Hematopoietic multipotent progenitor cell treated with erythropoietin and hydrocortisone succinate and interleukin-3 and kit ligand, for 15 days (in vitro differentiated cells): ENCODE data around the gene WDR83.
"Not testable (repeated sequence)": the region's sequence is repeated elsewhere in the genome, so short reads cannot be mapped to it uniquely, and the experiment has no call there.

Experiments used
- DNase-seq: peaks from one replicate; pipeline ENCODE4 v3.0.0-alpha.2; 2015; ENCODE audit warnings: low spot score

Gene WDR83

GRCh38 chr19:12656899-12657571 is 9.6 kb upstream of the WDR83 start:
- DNase-seq = no peak

DNA sequence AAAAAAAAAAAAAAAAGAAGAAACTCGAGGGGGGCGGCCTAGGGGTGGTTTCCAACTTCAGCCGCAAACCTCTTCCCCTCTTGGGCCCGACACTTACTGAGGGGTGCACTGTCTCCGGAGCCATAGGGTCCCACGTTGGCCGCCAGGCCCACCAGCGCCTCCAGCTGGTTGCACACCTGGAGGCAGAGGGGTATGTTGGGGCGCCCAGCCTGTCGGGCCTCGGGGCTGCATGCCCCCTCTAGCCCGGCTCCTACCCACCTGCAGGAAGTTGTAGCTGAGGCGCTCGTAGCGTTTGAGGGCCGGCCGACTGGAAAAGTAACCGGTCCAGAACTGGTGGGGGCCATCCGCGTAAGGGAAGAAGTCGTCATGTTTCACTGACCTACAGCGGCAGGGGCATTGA is 8.6 kb upstream of the WDR83 start:
- DNase-seq = no peak

DNA sequence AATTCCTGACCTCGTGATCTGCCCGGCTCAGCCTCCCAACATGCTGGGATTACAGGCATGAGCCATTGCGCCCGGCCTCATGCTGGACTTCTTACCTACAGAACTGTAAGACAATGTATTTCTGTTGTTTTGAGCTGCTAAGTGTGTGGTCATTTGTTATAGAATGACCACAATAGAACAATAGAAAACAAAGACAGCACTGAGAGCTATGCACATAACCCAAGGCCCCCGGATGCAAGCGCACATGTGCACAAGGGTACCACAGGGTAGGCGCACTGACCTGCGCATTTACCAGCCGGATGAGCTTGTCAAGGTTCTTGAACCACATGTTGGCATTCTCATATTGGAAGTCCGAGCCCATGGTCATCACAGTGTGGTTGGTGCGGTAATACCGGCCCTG is 5.6 kb upstream of the WDR83 start:
- DNase-seq = no peak

- DNase-seq = peak; percentile 53
Observed at GRCh38 chr19:12664406-12665280, 2.0 kb upstream of the WDR83 start.

DNA sequence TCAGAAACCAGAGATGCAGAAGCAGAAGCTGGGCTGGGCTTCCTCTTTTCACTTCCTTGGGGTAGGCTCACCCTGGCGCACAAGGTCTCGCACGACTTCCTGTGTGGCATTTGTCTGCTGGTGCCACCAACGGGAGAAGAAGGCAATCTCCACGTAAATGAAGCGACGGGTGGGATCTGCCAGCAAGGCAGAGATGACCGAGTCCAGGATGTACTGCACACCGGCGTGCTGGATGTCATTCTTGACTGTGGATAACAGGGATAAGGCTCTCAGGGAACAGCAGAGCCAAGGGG is 1.4 kb upstream of the WDR83 start:
- no peak for DNase-seq

DNA sequence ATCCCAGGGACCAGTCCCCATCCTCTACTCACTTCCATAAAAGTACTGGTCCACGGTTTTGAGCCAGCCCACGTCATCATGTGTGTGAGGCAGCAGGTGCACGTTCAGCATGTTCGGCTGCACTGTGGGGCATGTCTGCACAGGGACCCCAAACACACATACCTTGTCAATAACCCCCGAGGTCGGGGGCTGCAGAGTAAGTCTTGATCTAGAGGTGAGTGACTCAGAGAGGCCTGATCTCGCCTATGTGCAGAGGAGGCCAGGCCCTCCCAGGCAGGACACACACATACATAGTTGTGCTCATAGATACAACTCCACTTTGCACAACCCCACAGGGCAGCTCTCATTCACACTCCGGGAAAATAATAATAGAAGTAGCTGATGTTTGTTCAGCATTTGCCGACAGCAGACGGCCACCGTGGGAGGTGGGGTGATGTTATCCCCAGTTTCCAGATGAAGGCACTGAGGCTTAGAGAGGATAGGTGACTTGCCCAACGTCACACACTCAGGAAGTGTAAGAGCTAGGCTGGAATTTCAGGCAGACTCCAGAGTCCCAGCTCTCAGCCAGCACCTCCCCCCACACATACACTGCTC is 839 bp upstream of the WDR83 start:
- DNase-seq = no peak

DNA sequence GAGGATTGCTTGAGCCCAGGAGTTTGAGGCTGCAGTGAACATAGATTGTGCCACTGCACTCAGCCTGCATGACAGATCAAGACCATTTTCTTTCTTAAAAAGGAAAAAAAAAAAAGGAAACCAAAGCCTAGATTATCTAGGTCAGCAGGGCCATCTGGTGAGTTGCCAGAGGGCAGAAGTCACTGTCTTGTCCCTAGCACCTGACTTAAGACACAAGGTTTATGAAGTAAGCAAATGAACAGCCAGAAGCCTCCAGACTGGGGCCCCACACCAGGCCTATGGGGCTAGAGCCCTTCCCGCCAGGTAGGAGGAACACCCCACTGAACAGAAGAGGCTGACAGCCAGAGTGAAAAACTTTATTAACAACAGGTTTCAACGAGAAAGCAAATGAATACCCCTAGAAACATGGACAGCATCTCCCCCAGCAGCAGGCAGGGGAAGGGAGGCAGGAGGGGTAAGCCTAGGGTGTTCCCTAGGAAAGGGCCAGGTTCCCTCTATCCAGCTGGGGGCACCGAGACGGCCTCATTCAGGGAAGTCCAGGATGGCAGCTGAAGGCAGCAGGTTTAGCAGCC is 1.2 kb downstream of the WDR83 start:
- no peak for DNase-seq

GRCh38 chr19:12668346-12668745 is 1.7 kb downstream of the WDR83 start:
- DNase-seq = no peak

DNA sequence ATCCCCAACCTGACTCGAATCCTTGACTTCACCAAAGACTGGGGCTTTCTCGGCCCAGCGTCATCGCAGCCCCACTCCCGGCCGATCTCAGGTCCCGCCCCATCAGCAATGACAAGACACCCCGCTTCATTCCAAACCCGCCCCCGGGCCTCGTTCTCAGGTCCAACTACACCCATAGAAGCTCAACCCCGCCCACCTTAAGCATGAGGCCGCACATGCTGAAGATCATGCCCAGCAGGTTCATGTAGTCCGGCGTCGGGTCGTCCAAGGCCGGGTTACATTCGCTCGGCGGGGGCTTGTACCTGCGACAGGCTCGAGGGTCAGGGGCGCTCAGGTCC is 2.3 kb downstream of the WDR83 start:
- DNase-seq = peak; percentile 79

DNA sequence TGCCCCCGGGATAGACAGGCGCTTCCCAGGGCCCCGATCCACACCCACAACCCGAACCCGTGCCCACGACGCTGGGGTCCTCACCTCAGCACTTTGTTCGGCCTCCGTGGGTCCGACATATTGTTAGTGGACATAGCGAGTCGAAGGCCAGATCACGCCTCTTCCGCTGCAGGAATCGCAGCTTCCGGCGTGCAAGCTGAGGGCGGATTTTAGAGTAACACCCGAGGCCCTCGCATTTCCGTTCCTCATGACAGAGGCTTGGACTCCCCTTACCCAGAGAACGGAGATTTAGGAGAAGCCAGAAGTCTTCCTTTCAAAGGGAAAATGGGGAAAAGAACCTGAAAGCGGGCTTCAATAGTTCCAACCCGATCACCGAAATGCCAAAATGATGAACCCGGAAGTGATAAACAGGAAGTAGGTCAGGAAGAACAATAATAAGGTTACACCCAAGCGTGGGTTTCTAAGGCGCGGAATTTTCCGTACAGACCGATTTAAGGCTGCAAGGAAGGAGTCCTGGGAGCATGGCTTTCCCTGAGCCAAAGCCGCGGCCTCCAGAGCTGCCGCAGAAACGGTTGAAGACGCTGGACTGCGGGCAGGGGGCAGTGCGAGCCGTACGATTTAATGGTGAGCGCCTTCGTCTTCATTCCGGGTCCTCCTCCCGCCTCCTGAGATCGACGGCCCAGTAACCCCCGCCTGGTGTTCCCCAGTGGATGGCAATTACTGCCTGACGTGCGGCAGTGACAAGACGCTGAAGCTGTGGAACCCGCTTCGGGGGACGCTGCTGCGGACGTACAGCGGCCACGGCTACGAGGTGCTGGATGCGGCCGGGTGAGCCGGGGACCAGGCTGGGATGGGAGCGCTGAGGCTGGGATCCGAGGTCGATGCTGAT is 2.9 kb downstream of the WDR83 start:
- DNase-seq = peak; percentile 87

GRCh38 chr19:12670159-12670928 is 3.7 kb downstream of the WDR83 start:
- DNase-seq = no peak

GRCh38 chr19:12672744-12673143 is 6.1 kb downstream of the WDR83 start:
- DNase-seq = no peak

GRCh38 chr19:12675399-12675798 is 8.8 kb downstream of the WDR83 start:
- no peak for DNase-seq

DNA sequence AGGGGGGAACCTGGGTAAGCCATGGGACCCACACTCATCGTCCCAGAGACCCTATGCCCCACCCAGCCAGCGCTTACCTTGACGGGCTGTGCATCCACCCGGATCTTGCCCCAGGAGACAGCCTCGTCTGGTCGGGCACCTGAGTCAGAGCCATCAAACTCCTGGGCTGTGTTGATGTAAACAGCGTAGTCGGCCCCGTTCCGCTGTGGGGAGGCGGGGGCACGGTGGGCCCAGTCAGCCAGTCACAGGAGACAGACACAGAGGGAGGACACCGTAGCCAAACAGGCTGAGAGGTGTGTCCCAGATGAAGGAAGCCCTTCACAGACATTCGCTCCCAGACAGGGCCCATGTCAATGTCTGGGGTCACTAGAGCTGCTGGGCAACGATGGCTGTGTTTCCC is 9.3 kb downstream of the WDR83 start:
- DNase-seq = no peak

GRCh38 chr19:12676384-12676792 is 9.8 kb downstream of the WDR83 start:
- peak; percentile 85 for DNase-seq

- no peak for DNase-seq
Observed at GRCh38 chr19:12676928-12677327, 10.3 kb downstream of the WDR83 start.

DNA sequence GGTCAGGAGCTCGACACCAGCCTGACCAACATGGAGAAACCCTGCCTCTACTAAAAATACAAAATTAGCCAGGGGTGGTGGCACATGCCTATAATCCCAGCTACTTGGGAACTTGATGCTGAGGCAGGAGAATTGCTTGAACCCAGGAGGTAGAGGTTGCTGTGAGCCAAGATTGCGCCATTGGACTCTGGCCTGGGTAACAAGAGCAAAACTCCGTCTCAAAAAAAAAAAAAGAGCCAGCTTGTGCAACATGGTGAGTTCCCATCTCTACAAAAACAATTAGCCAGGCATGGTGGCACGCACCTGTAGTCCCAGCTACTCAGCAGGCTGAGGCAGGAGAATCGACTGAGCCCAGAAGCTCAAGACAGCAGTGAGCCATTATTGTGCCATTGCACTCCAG is 11.4 kb downstream of the WDR83 start:
- not testable (repeated sequence) for DNase-seq

DNA sequence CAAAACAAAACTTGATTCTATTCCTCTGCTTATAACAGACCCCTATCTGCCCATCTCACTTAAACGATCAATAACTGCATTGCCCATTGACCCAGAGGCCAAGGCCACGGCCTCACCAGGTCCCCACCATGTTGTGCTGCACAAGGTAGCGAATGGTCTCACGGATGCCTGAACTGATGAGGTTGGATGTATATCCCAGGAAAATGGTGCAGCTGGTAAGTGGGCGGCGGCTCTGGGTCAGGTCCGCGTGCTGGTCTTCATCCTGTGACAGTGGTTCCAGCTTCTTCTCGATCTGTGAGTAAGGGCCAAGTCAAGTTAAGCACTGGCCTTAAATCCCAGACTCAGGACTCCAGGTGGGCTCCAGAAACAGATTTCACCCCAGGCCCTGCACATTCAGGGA is 13.4 kb downstream of the WDR83 start:
- DNase-seq = no peak

DNA sequence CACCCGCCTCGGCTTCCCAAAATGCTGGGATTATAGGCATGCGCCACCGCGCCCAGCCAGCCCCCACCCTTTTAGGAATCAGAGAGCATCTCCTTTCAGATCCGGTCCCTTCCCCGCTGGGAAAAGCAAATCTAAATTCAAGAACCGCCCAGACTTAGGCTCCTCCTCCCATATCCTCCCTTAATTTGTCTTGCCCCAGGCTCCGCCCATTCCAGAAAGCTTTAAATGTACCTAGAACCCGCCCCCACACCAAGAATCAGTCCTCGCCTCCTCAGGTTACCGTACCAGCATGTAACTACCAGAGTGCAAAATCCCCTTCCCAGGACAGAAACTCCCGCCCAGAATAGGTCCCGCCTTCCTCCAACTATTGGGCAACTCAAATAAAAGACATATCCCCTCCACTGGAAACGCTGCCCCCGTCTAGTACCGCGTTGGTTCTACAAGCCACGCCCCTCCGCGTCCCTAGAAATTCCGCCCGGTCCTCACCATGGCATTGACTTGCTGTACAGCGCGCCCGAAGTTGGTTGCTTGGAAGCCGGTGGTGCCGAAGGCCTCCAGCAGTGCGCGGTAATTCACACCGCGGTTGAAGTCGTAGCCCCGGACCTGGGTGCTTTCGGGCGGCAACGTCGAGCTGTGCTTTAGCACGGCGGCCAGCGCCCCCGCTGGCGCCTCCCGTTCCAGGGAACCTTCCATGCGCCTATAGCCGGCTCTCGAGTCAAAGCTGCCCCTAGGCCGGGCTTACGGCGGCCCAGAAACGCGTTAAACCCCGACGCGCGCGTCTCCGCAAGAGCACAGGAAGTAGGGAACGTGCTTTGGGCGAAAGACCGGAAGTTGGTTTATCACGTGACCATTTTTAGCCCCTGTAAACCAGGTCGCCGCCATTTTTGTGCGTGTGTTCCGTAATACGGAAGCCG is 14.7 kb downstream of the WDR83 start, which contains the start of gene DHPS:
Gene DHPS, minus strand, starts transcription at position 807 of the 914 bp plus-strand sequence. Its CDS starts 114 bp downstream, at position 693.
- DNase-seq = peak; percentile 98

GRCh38 chr19:12685831-12686230 is 19.2 kb downstream of the WDR83 start:
- DNase-seq = no peak
